Psoas muscle (tissue), 8 donors: ENCODE measurements around the gene CABLES1. TPM values are rescaled to one million over a fixed set of nuclear protein-coding genes. Genes with fewer than 3 reads are reported as not detected.

ENCODE experiments used
- ATAC-seq, 4 donors: fragments of 200-7000 bp; cut with Tn5 transposase; one replicate each; pipeline ENCODE4 v1.9.1; 2020; ENCODE audit warnings: moderate library complexity in 3 of 4, mild to moderate bottlenecking in 2 of 4
- DNase-seq, 2 donors: peaks; one replicate each; pipeline ENCODE4 v3.0.0-alpha.2; 2020
- H3K27ac ChIP-seq: fragments of 200-600 bp; one replicate; pipeline ENCODE4 v1.8.0; 2022
- H3K27me3 ChIP-seq, 3 donors: fragments of 200-600 bp in 1 of 3; one replicate each; pipeline versions ENCODE4 v1.6.1 to v1.8.0; 2013 to 2022; ENCODE audit warnings: low read length in 2 of 3, mild to moderate bottlenecking in 2 of 3, moderate library complexity in 1 of 3; ENCODE audit not compliant: insufficient read depth in 3 of 3
- H3K36me3 ChIP-seq, 2 donors: fragments of 200-600 bp in 1 of 2; one replicate each; pipeline versions ENCODE4 v1.6.1 to v1.8.0; 2013 to 2022; ENCODE audit warnings: low read depth in 1 of 2, mild to moderate bottlenecking in 1 of 2, moderate library complexity in 1 of 2; ENCODE audit not compliant: insufficient read depth in 1 of 2
- H3K4me1 ChIP-seq: fragments of 200-600 bp; one replicate; pipeline ENCODE4 v1.8.0; 2022
- H3K4me3 ChIP-seq: fragments of 200-600 bp; one replicate; pipeline ENCODE4 v1.8.0; 2022; ENCODE audit warnings: mild to moderate bottlenecking
- H3K9me3 ChIP-seq: fragments of 200-600 bp; one replicate; pipeline ENCODE4 v1.8.0; 2022
- CTCF ChIP-seq: fragments of 200-600 bp; IDR thresholded peaks from one replicate; pipeline ENCODE4 v1.8.0; 2022; ENCODE audit warnings: antibody characterized with exemption
- WGBS, 3 donors: extraction: QIAGEN DNeasy Blood & Tissue Kit; methylation state at CpG; one replicate each; pipeline versions ENCODE4 v1.1.6 to v1.1.7; 2013; 5-methylcytosine and 5-hydroxymethylcytosine counted together
- intact Hi-C, 2 donors: fragments of 100-400 bp; cut with DNase I; formaldehyde crosslinking; loops; one replicate each; pipeline versions ENCODE4 v1.11.0 to v1.14.2; 2022
- polyA plus RNA-seq, 3 donors: library from polyadenylated mRNA; stranded (reverse); fragments of 200-250 nt; gene quantifications; one replicate each; pipeline ENCODE4 v1.2.3, GENCODE V29; 2013
- total RNA-seq, 4 donors: library from RNA; stranded (reverse); fragmentation: NEBNext Ultra II Directional in 2 of 4; extraction: Animal tissue kit (Norgen Biotek cat#: 25700) in 2 of 4; gene quantifications; one replicate each; pipeline versions ENCODE4 v1.2.1 to v1.2.4, GENCODE V29; 2021 to 2023
- donor health status: healthy with polysubstance abuse.
- donor health status: DM: no; HTN: no; CAD: no; lungs with moderate emphysema.
- donor health status: Bipolar disorder and iron deficiency.
- donor health status: healthy.
- donor health status: DM: yes; HTN: yes; CAD: no.
- donor health status: DM: no; HTN: no; CAD: no.
- donor health status: DM: no; HTN: no; CAD: no.
- donor health status: DM: yes; HTN: yes; CAD: no.

CABLES1 gene
- total and polyA plus RNA-seq, 7 donors = 0.42 to 1.5 (median 0.98) TPM

- ATAC-seq = no peak
- Histone ChIP-seq H3K9me3 (no peaks in the 10 kb centered on the region), H3K27ac (no peak overlapping the region), H3K4me1 (no peaks in the 10 kb centered on the region), H3K36me3 (no peaks in the 10 kb centered on the region), H3K27me3 (peaks cover 0 to 3% (median 0%) of the 10 kb centered on the region in 3 donors), H3K4me3 (no peak overlapping the region)
- DNase-seq = no peak
- intact Hi-C loops = no loop called here
- no peak for TF ChIP-seq CTCF
- 74 to 82% (median 75%) methylated on average over 11 of the region's 11 CpGs for WGBS, 3 donors
These were observed 28.7 kb downstream of the CABLES1 start for GRCh38 chr18:23163786-23164533.

- ATAC-seq (no peak), DNase-seq (no peak)
- Histone ChIP-seq H3K27me3 (peaks cover 0 to 1% (median 0%) of the 10 kb centered on the region in 3 donors), H3K9me3 (no peaks in the 10 kb centered on the region), H3K4me3 (no peak overlapping the region), H3K4me1 (no peaks in the 10 kb centered on the region), H3K27ac (no peak overlapping the region), H3K36me3 (no peaks in the 10 kb centered on the region)
- no peak for TF ChIP-seq CTCF
- intact Hi-C loops = no loop called here
- 95 to 97% (median 95%) methylated on average over 9 of the region's 9 CpGs for WGBS, 3 donors
These were observed 30.2 kb downstream of the CABLES1 start for GRCh38 chr18:23165271-23166068.

- peak in 1 of 4 donors; percentile 36 for ATAC-seq
These were observed 31.7 kb downstream of the CABLES1 start for GRCh38 chr18:23166891-23167541.

GRCh38 chr18:23169673-23170044, 34.4 kb downstream of the CABLES1 start:
- ATAC-seq (no peak), DNase-seq (no peak)
- no peaks in the 10 kb centered on the region for H3K27me3 ChIP-seq
- TF ChIP-seq CTCF = no peak
- H3K4me3 ChIP-seq = no peak overlapping the region
- H3K36me3 ChIP-seq = no peaks in the 10 kb centered on the region
- no peak overlapping the region for H3K27ac ChIP-seq
- 74 to 75% (median 75%) methylated on average over 7 of the region's 7 CpGs for WGBS, 3 donors
- H3K4me1 ChIP-seq = no peaks in the 10 kb centered on the region
- H3K9me3 ChIP-seq = no peaks in the 10 kb centered on the region
- intact Hi-C loops = no loop called here

More at GRCh38 chr18:23166891-23167541, 31.7 kb downstream of the CABLES1 start:
- no peaks in the 10 kb centered on the region for H3K36me3 ChIP-seq
- no peak overlapping the region for H3K4me3 ChIP-seq
- WGBS, 3 donors = 56 to 62% (median 59%) methylated on average over 7 of the region's 7 CpGs
- no peaks in the 10 kb centered on the region for H3K9me3 ChIP-seq
- no peaks in the 10 kb centered on the region for H3K4me1 ChIP-seq
- no peak for DNase-seq
- TF ChIP-seq CTCF = no peak
- peaks cover 0 to 1% (median 0%) of the 10 kb centered on the region in 3 donors for H3K27me3 ChIP-seq
- intact Hi-C loops = no loop called here
- no peak overlapping the region for H3K27ac ChIP-seq
